ENCODE measurements around the gene KSR2. TPM values are rescaled to one million over a fixed set of nuclear protein-coding genes. Genes with fewer than 3 reads are reported as not detected.

Gene KSR2
- total and polyA plus RNA-seq, 4 donors, result 0.09 to 1.8 (median 0.37) TPM

GRCh38 chr12:117437516-117438255 lies 531.1 kb downstream of the KSR2 start:
- H3K27me3 ChIP-seq (ENCODE audit: control insufficient read depth in 3 of 3, insufficient read depth in 3 of 3, low read length in 2 of 3), result peaks cover 0 to 6% (median 2%) of the 10 kb centered on the region in 3 donors
- DNase-seq (no peak), ATAC-seq (ENCODE audit: insufficient read depth, low FRiP score) (no peak)
- 84 to 85% methylated on average over 11 of the region's 11 CpGs for WGBS, 2 donors
- no peaks in the 10 kb centered on the region for H3K9me3 ChIP-seq (ENCODE audit: control insufficient read depth in 4 of 4, insufficient read depth in 3 of 4, low read length in 3 of 4)
- no peak for TF ChIP-seq CTCF (IDR thresholded peaks at IDR 0.05; ENCODE audit: control extremely low read depth, extremely low read depth)
- no peaks in the 10 kb centered on the region for H3K4me1 ChIP-seq (ENCODE audit: control insufficient read depth in 5 of 5, insufficient read depth in 5 of 5, low read length in 5 of 5)
- no peak overlapping the region for H3K27ac ChIP-seq (ENCODE audit: low read depth in 1 of 2, low read length in 1 of 2)
- no peak overlapping the region for H3K4me3 ChIP-seq
- no peak overlapping the region for H3K9ac ChIP-seq (ENCODE audit: insufficient read depth in 1 of 2, low read length in 2 of 2)
- H3K36me3 ChIP-seq (ENCODE audit: control insufficient read depth in 4 of 4, insufficient read depth in 4 of 4, low read length in 4 of 4), result no peaks in the 10 kb centered on the region

GRCh38 chr12:117433878-117434277 lies 534.9 kb downstream of the KSR2 start:
- 92 to 96% methylated on average over 3 of the region's 3 CpGs for WGBS, 2 donors
- Histone ChIP-seq H3K27ac (ENCODE audit: low read depth in 1 of 2, low read length in 1 of 2) (no peak overlapping the region), H3K4me3 (no peak overlapping the region), H3K9me3 (ENCODE audit: control insufficient read depth in 4 of 4, insufficient read depth in 3 of 4, low read length in 3 of 4) (peaks cover 0 to 5% (median 0%) of the 10 kb centered on the region in 4 donors), H3K27me3 (ENCODE audit: control insufficient read depth in 3 of 3, insufficient read depth in 3 of 3, low read length in 2 of 3) (peaks cover 0 to 6% (median 2%) of the 10 kb centered on the region in 3 donors), H3K4me1 (ENCODE audit: control insufficient read depth in 5 of 5, insufficient read depth in 5 of 5, low read length in 5 of 5) (no peaks in the 10 kb centered on the region), H3K36me3 (ENCODE audit: control insufficient read depth in 4 of 4, insufficient read depth in 4 of 4, low read length in 4 of 4) (no peaks in the 10 kb centered on the region), H3K9ac (ENCODE audit: insufficient read depth in 1 of 2, low read length in 2 of 2) (no peak overlapping the region)
- TF ChIP-seq CTCF (IDR thresholded peaks at IDR 0.05; ENCODE audit: control extremely low read depth, extremely low read depth), result no peak
- no peak for ATAC-seq (ENCODE audit: insufficient read depth, low FRiP score)
- DNase-seq, result no peak

GRCh38 chr12:117430246-117430645 lies 538.5 kb downstream of the KSR2 start:
- no peak for ATAC-seq (ENCODE audit: insufficient read depth, low FRiP score)
- DNase-seq, result no peak
- Histone ChIP-seq H3K27ac (ENCODE audit: low read depth in 1 of 2, low read length in 1 of 2) (no peak overlapping the region), H3K27me3 (ENCODE audit: control insufficient read depth in 3 of 3, insufficient read depth in 3 of 3, low read length in 2 of 3) (peaks cover 0 to 4% (median 2%) of the 10 kb centered on the region in 3 donors), H3K4me3 (no peak overlapping the region), H3K4me1 (ENCODE audit: control insufficient read depth in 5 of 5, insufficient read depth in 5 of 5, low read length in 5 of 5) (no peaks in the 10 kb centered on the region), H3K9me3 (ENCODE audit: control insufficient read depth in 4 of 4, insufficient read depth in 3 of 4, low read length in 3 of 4) (peaks cover 0 to 5% (median 4%) of the 10 kb centered on the region in 4 donors), H3K36me3 (ENCODE audit: control insufficient read depth in 4 of 4, insufficient read depth in 4 of 4, low read length in 4 of 4) (no peaks in the 10 kb centered on the region), H3K9ac (ENCODE audit: insufficient read depth in 1 of 2, low read length in 2 of 2) (no peak overlapping the region)
- TF ChIP-seq CTCF (IDR thresholded peaks at IDR 0.05; ENCODE audit: control extremely low read depth, extremely low read depth), result no peak
- 84 to 88% methylated on average over 6 of the region's 6 CpGs for WGBS, 2 donors
